Measurements from ENCODE around the gene TRPC4AP. TPM values are rescaled to one million over a fixed set of nuclear protein-coding genes. Genes with fewer than 3 reads are reported as not detected.

The TRPC4AP gene
- total RNA-seq, 1 donor from 2014 or later: 102 TPM

GRCh38 chr20:35018590-35019371, 73.8 kb downstream of the TRPC4AP start:
- peak; percentile 54 for DNase-seq (ENCODE audit: extremely low spot score, unreplicated experiment)
- H3K36me3 Mint-ChIP-seq: peaks cover 34% of the 10 kb centered on the region
- peaks cover 18% of the 10 kb centered on the region for H3K4me1 Mint-ChIP-seq (ENCODE audit: unreplicated experiment)
- no peaks in the 10 kb centered on the region for H3K9me3 Mint-ChIP-seq
- no peak for TF ChIP-seq CTCF (conservative IDR thresholded peaks at IDR 0.05)
- peak overlapping the region; percentile 17 for H3K27ac Mint-ChIP-seq
- H3K27me3 Mint-ChIP-seq: no peaks in the 10 kb centered on the region
- no peak overlapping the region for H3K4me3 Mint-ChIP-seq

GRCh38 chr20:35017099-35017835, 75.3 kb downstream of the TRPC4AP start:
- Mint-ChIP-seq H3K27me3 (no peaks in the 10 kb centered on the region), H3K4me3 (no peak overlapping the region), H3K4me1 (ENCODE audit: unreplicated experiment) (peaks cover 22% of the 10 kb centered on the region), H3K9me3 (no peaks in the 10 kb centered on the region), H3K27ac (no peak overlapping the region), H3K36me3 (peaks cover 34% of the 10 kb centered on the region)
- no peak for TF ChIP-seq CTCF (conservative IDR thresholded peaks at IDR 0.05)
- DNase-seq (ENCODE audit: extremely low spot score, unreplicated experiment): no peak

- Mint-ChIP-seq H3K27me3 (no peaks in the 10 kb centered on the region), H3K4me1 (ENCODE audit: unreplicated experiment) (peaks cover 22% of the 10 kb centered on the region), H3K27ac (peak overlapping the region; percentile 33), H3K9me3 (no peaks in the 10 kb centered on the region), H3K36me3 (peaks cover 42% of the 10 kb centered on the region), H3K4me3 (no peak overlapping the region)
- TF ChIP-seq CTCF (conservative IDR thresholded peaks at IDR 0.05): no peak
- peak; percentile 50 for DNase-seq (ENCODE audit: extremely low spot score, unreplicated experiment)
Observed at GRCh38 chr20:35015863-35016193, 76.8 kb downstream of the TRPC4AP start.

- no peaks in the 10 kb centered on the region for H3K9me3 Mint-ChIP-seq
- H3K4me3 Mint-ChIP-seq: no peak overlapping the region
- H3K4me1 Mint-ChIP-seq (ENCODE audit: unreplicated experiment): peaks cover 22% of the 10 kb centered on the region
- peak overlapping the region; percentile 32 for H3K27ac Mint-ChIP-seq
- DNase-seq (ENCODE audit: extremely low spot score, unreplicated experiment): peak; percentile 54
- no peaks in the 10 kb centered on the region for H3K27me3 Mint-ChIP-seq
- peaks cover 42% of the 10 kb centered on the region for H3K36me3 Mint-ChIP-seq
- no peak for TF ChIP-seq CTCF (conservative IDR thresholded peaks at IDR 0.05)
Observed at GRCh38 chr20:35014537-35014936, 78.1 kb downstream of the TRPC4AP start.

- Mint-ChIP-seq H3K27ac (peak overlapping the region; percentile 32), H3K4me3 (no peak overlapping the region), H3K27me3 (no peaks in the 10 kb centered on the region), H3K4me1 (ENCODE audit: unreplicated experiment) (peaks cover 22% of the 10 kb centered on the region), H3K9me3 (no peaks in the 10 kb centered on the region), H3K36me3 (peaks cover 48% of the 10 kb centered on the region)
- DNase-seq (ENCODE audit: extremely low spot score, unreplicated experiment): peak; percentile 64
- no peak for TF ChIP-seq CTCF (conservative IDR thresholded peaks at IDR 0.05)
Observed at GRCh38 chr20:35013421-35014411, 78.9 kb downstream of the TRPC4AP start.
